WTC11 (cell line): ENCODE measurements around the gene TAF6. TPM values are rescaled to one million over a fixed set of nuclear protein-coding genes. Genes with fewer than 3 reads are reported as not detected.

Experiments
- ATAC-seq: fragments of 200-7000 bp; cut with Tn5 transposase; 2 replicates; pipeline ENCODE4 v1.10.0; 2021; ENCODE audit warnings: mild to moderate bottlenecking, moderate library complexity
- CTCF ChIA-PET: fragments of 300-600 bp; sonication (Branson Sonifier 250); formaldehyde crosslinking; loops from one replicate; lab custom pipeline; 2021; ENCODE audit warnings: antibody characterized with exemption; lab: Charles Lee
- POLR2A ChIA-PET: fragments of 350-600 bp; sonication (Branson Sonifier 250); formaldehyde crosslinking; loops from one replicate; lab custom pipeline; 2021; ENCODE audit warnings: antibody characterized with exemption; lab: Charles Lee
- DNase-seq: peaks from one replicate; pipeline ENCODE4 v3.0.0; 2021; ENCODE audit warnings: low spot score
- H3K27ac Mint-ChIP-seq: 2 replicates; pipeline ENCODE4 v1.8.0; 2021; ENCODE audit warnings: mixed read lengths
- H3K27me3 Mint-ChIP-seq: 2 replicates; pipeline ENCODE4 v1.8.0; 2021; ENCODE audit warnings: low read depth, mild to moderate bottlenecking, moderate library complexity, mixed read lengths
- H3K36me3 Mint-ChIP-seq: 2 replicates; pipeline ENCODE4 v1.8.0; 2021; ENCODE audit warnings: mixed read lengths
- H3K4me1 Mint-ChIP-seq: 2 replicates; pipeline ENCODE4 v1.8.0; 2022; ENCODE audit warnings: mixed read lengths
- H3K4me3 Mint-ChIP-seq: 2 replicates; pipeline ENCODE4 v1.8.0; 2021; ENCODE audit warnings: mild to moderate bottlenecking, moderate library complexity, mixed read lengths
- H3K9me3 Mint-ChIP-seq: 2 replicates; pipeline ENCODE4 v1.8.0; 2021; ENCODE audit warnings: mixed read lengths
- EMX1 ChIP-seq: fragments of 250-450 bp; sonication (Bioruptor Pico); IDR thresholded peaks from 2 replicates; pipeline ENCODE4 v1.8.0; 2021; ENCODE audit warnings: mild to moderate bottlenecking
- ETV6 ChIP-seq: sonication (generic); formaldehyde crosslinking; IDR thresholded peaks from 2 replicates; pipeline ENCODE4 v1.8.1; 2022; ENCODE audit warnings: mild to moderate bottlenecking, missing genetic modification reagents
- FOXK1 ChIP-seq: sonication (generic); formaldehyde crosslinking; IDR thresholded peaks from 2 replicates; pipeline ENCODE4 v1.8.0; 2022; ENCODE audit warnings: mild to moderate bottlenecking, moderate library complexity, missing genetic modification reagents
- JUN ChIP-seq: sonication (generic); formaldehyde crosslinking; IDR thresholded peaks from 2 replicates; pipeline ENCODE4 v1.8.0; 2023; ENCODE audit warnings: mild to moderate bottlenecking, missing genetic modification reagents
- OVOL2 ChIP-seq: fragments of 250-450 bp; sonication (Bioruptor Pico); IDR thresholded peaks from 2 replicates; pipeline ENCODE4 v1.9.0; 2021; ENCODE audit warnings: mild to moderate bottlenecking, borderline replicate concordance
- PRRX2 ChIP-seq: fragments of 250-450 bp; sonication (Bioruptor Pico); IDR thresholded peaks from 2 replicates; pipeline ENCODE4 v1.8.0; 2021; ENCODE audit warnings: mild to moderate bottlenecking
- SP1 ChIP-seq: sonication (generic); formaldehyde crosslinking; conservative IDR thresholded peaks from 2 replicates; pipeline ENCODE4 v1.8.1; 2022; ENCODE audit warnings: missing genetic modification reagents
- TEAD1 ChIP-seq: sonication (generic); formaldehyde crosslinking; IDR thresholded peaks from 2 replicates; pipeline ENCODE4 v1.8.0; 2022; ENCODE audit warnings: mild to moderate bottlenecking, missing genetic modification reagents
- TEAD4 ChIP-seq: sonication (generic); formaldehyde crosslinking; IDR thresholded peaks from 2 replicates; pipeline ENCODE4 v1.8.0; 2022; ENCODE audit warnings: mild to moderate bottlenecking, missing genetic modification reagents
- ZBTB21 ChIP-seq: sonication (generic); formaldehyde crosslinking; IDR thresholded peaks from 2 replicates; pipeline ENCODE4 v1.8.1; 2023; ENCODE audit warnings: mild to moderate bottlenecking, missing genetic modification reagents, borderline replicate concordance
- ZNF317 ChIP-seq: sonication (generic); formaldehyde crosslinking; IDR thresholded peaks from 2 replicates; pipeline ENCODE4 v1.8.1; 2023; ENCODE audit warnings: low read depth, mild to moderate bottlenecking, moderate library complexity, missing genetic modification reagents, borderline replicate concordance
- total RNA-seq: library from RNA; stranded (reverse); gene quantifications from 3 replicates; pipeline ENCODE4 v1.2.3, GENCODE V29; 2021
- TF ChIP-seq, protein P1 (sequence below): fragments of 250-450 bp; sonication (Bioruptor Pico); IDR thresholded peaks from 2 replicates; pipeline ENCODE4 v2.1.2; 2022; ENCODE audit warnings: mild to moderate bottlenecking, moderate library complexity
- TF ChIP-seq, protein P2 (sequence below): sonication (generic); formaldehyde crosslinking; IDR thresholded peaks from 2 replicates; pipeline ENCODE4 v1.8.1; 2023; ENCODE audit warnings: mild to moderate bottlenecking, missing genetic modification reagents
- TF ChIP-seq, protein P3 (sequence below): sonication (generic); formaldehyde crosslinking; conservative IDR thresholded peaks from 2 replicates; pipeline ENCODE4 v1.8.1; 2022; ENCODE audit warnings: mild to moderate bottlenecking, missing genetic modification reagents
- TF ChIP-seq, protein P4 (sequence below): sonication (generic); formaldehyde crosslinking; IDR thresholded peaks from 2 replicates; pipeline ENCODE4 v1.8.0; 2023; ENCODE audit warnings: missing genetic modification reagents, mild to moderate bottlenecking, borderline replicate concordance
- TF ChIP-seq, protein P5 (sequence below): sonication (generic); formaldehyde crosslinking; IDR thresholded peaks from 2 replicates; pipeline ENCODE4 v1.8.0; 2022; ENCODE audit warnings: mild to moderate bottlenecking, missing genetic modification reagents
- TF ChIP-seq, protein P6 (sequence below): sonication (generic); formaldehyde crosslinking; IDR thresholded peaks from 2 replicates; pipeline ENCODE4 v1.8.0; 2022; ENCODE audit warnings: mild to moderate bottlenecking, missing genetic modification reagents
- TF ChIP-seq, protein P7 (sequence below): sonication (generic); formaldehyde crosslinking; IDR thresholded peaks from 2 replicates; pipeline ENCODE4 v1.8.0; 2022; ENCODE audit warnings: mild to moderate bottlenecking, missing genetic modification reagents
- TF ChIP-seq, protein P8 (sequence below): sonication (generic); formaldehyde crosslinking; IDR thresholded peaks from 2 replicates; pipeline ENCODE4 v1.8.1; 2023; ENCODE audit warnings: mild to moderate bottlenecking, moderate library complexity, missing genetic modification reagents

The TAF6 gene
- total RNA-seq, 1 experiment from 2014 or later: 121 TPM

DNA sequence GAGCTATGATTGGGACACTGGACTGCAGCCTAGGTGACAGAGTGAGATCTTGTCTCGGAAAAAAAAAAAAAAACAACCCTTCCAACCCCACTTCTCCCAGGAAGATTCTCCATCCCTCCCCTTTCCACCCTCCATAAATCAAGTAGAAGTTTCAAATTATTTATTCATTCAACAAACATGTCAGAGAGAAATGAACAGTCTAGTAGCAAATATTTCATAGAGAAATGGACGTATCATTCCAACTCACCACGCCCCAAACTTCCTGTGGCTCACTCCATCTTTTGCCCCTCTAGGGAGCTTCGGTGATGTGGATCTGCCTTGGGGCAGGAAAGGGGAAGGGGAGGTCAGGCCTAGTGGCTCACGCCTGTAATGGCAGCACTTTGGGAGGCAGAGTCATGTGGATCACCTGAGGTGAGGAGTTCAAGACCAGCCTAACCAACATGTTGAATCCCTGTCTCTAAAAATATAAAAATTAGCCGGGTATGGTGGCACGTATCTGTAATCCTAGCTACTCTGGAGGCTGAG lies 40.0 kb upstream of the TAF6 start:
- H3K27ac Mint-ChIP-seq: peak overlapping the region; percentile 54
- TF ChIP-seq TEAD4 (no peak), ZBTB21 (CRISPR knock-in tag) (no peak), PRRX2 (no peak), EMX1 (no peak), ETV6 (CRISPR knock-in tag) (no peak), ZNF317 (no peak), SP1 (CRISPR knock-in tag) (no peak)
- TF ChIP-seq, protein P1, sequence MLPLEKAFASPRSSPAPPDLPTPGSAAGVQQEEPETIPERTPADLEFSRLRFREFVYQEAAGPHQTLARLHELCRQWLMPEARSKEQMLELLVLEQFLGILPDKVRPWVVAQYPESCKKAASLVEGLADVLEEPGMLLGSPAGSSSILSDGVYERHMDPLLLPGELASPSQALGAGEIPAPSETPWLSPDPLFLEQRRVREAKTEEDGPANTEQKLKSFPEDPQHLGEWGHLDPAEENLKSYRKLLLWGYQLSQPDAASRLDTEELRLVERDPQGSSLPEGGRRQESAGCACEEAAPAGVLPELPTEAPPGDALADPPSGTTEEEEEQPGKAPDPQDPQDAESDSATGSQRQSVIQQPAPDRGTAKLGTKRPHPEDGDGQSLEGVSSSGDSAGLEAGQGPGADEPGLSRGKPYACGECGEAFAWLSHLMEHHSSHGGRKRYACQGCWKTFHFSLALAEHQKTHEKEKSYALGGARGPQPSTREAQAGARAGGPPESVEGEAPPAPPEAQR (CRISPR knock-in tag): no peak
- TF ChIP-seq, protein P2, sequence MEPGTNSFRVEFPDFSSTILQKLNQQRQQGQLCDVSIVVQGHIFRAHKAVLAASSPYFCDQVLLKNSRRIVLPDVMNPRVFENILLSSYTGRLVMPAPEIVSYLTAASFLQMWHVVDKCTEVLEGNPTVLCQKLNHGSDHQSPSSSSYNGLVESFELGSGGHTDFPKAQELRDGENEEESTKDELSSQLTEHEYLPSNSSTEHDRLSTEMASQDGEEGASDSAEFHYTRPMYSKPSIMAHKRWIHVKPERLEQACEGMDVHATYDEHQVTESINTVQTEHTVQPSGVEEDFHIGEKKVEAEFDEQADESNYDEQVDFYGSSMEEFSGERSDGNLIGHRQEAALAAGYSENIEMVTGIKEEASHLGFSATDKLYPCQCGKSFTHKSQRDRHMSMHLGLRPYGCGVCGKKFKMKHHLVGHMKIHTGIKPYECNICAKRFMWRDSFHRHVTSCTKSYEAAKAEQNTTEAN (CRISPR knock-in tag): no peak
- TF ChIP-seq, protein P3, sequence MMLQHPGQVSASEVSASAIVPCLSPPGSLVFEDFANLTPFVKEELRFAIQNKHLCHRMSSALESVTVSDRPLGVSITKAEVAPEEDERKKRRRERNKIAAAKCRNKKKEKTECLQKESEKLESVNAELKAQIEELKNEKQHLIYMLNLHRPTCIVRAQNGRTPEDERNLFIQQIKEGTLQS (CRISPR knock-in tag): no peak
- TF ChIP-seq, all 79 proteins: peak for 0
- Mint-ChIP-seq H3K27me3 (no peaks in the 10 kb centered on the region), H3K36me3 (peaks cover 12% of the 10 kb centered on the region), H3K4me3 (peak overlapping the region; percentile 75), H3K4me1 (peaks cover 32% of the 10 kb centered on the region), H3K9me3 (no peaks in the 10 kb centered on the region)
- ChIA-PET POLR2A (interaction anchor here (0.6 to 1.3 kb wide), 2 partner anchors 9 to 10 kb away, joined by 3 to 5 read pairs; partner anchors contain the start of genes GAL3ST4 and LAMTOR4), CTCF (interaction anchor here (1.0 to 2.5 kb wide), 5 partner anchors 10 to 58 kb away, joined by 4 to 14 read pairs (median 4); partner anchors contain the start of gene GAL3ST4)
- DNase-seq (peak; percentile 39), ATAC-seq (no peak)

DNA sequence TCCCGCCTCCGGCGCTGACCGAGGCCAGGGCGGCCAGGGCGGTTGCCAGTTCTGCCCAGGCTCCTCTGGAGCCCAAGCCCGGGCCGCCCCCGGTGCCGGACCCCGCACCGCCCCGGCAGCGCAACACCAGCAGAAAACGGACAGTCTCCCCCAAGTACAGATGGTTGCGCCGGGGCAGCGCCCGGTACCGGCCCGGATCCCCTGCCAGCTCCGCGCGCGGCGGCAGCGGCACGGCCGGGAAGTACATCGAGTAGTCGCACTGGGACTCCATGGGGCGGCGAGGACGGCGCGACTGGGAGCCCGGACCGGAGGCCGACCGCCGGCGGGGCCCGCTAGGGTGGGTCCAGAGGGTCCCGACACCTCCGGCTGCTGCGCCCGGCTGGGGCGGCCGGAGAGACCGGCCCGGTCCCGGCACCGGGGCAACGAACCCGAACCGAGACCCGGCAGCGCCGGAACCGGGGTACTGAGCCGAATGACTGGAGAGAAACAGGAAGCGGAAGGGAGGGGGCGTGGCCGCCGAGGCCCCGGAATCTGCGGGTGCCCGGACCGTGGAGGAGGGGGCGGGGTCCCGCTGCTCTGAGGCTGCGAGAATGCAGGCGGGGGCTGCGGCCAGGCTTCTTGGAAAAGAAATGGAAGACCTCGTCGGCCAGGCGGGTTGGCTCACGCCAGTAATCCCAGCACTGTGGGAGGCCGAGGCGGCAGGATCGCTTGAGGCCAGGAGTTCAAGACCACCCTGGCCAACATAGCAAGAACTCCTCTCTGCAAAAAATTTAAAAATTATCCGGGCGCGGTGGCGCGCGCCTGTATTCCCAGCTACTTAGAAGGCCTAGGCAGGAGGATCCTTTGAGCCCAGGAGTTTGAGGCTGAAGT lies 39.3 kb upstream of the TAF6 start, which contains the start of gene TRAPPC14:
TRAPPC14 (minus strand) TSS at position 495 of the 870 bp plus-strand sequence; CDS start at position 271, 224 bp downstream.
- POLR2A ChIA-PET: interaction anchor here (0.5 to 1.3 kb wide), 3 partner anchors 10 to 307 kb away, joined by 3 to 5 read pairs (median 3); partner anchors contain the start of genes GAL3ST4 and LAMTOR4
- TF ChIP-seq OVOL2 (CRISPR knock-in tag): no peak
- TF ChIP-seq, protein P4, sequence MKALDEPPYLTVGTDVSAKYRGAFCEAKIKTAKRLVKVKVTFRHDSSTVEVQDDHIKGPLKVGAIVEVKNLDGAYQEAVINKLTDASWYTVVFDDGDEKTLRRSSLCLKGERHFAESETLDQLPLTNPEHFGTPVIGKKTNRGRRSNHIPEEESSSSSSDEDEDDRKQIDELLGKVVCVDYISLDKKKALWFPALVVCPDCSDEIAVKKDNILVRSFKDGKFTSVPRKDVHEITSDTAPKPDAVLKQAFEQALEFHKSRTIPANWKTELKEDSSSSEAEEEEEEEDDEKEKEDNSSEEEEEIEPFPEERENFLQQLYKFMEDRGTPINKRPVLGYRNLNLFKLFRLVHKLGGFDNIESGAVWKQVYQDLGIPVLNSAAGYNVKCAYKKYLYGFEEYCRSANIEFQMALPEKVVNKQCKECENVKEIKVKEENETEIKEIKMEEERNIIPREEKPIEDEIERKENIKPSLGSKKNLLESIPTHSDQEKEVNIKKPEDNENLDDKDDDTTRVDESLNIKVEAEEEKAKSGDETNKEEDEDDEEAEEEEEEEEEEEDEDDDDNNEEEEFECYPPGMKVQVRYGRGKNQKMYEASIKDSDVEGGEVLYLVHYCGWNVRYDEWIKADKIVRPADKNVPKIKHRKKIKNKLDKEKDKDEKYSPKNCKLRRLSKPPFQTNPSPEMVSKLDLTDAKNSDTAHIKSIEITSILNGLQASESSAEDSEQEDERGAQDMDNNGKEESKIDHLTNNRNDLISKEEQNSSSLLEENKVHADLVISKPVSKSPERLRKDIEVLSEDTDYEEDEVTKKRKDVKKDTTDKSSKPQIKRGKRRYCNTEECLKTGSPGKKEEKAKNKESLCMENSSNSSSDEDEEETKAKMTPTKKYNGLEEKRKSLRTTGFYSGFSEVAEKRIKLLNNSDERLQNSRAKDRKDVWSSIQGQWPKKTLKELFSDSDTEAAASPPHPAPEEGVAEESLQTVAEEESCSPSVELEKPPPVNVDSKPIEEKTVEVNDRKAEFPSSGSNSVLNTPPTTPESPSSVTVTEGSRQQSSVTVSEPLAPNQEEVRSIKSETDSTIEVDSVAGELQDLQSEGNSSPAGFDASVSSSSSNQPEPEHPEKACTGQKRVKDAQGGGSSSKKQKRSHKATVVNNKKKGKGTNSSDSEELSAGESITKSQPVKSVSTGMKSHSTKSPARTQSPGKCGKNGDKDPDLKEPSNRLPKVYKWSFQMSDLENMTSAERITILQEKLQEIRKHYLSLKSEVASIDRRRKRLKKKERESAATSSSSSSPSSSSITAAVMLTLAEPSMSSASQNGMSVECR (CRISPR knock-in tag): peak; percentile 69; the same call in 1 of the 2 replicates
- TF ChIP-seq, protein P5, sequence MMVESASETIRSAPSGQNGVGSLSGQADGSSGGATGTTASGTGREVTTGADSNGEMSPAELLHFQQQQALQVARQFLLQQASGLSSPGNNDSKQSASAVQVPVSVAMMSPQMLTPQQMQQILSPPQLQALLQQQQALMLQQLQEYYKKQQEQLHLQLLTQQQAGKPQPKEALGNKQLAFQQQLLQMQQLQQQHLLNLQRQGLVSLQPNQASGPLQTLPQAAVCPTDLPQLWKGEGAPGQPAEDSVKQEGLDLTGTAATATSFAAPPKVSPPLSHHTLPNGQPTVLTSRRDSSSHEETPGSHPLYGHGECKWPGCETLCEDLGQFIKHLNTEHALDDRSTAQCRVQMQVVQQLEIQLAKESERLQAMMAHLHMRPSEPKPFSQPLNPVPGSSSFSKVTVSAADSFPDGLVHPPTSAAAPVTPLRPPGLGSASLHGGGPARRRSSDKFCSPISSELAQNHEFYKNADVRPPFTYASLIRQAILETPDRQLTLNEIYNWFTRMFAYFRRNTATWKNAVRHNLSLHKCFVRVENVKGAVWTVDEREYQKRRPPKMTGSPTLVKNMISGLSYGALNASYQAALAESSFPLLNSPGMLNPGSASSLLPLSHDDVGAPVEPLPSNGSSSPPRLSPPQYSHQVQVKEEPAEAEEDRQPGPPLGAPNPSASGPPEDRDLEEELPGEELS (CRISPR knock-in tag): peak; percentile 68; the same call in 1 of the 2 replicates
- TF ChIP-seq, protein P6, sequence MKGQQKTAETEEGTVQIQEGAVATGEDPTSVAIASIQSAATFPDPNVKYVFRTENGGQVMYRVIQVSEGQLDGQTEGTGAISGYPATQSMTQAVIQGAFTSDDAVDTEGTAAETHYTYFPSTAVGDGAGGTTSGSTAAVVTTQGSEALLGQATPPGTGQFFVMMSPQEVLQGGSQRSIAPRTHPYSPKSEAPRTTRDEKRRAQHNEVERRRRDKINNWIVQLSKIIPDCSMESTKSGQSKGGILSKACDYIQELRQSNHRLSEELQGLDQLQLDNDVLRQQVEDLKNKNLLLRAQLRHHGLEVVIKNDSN (CRISPR knock-in tag): peak; percentile 36; the same call in 1 of the 2 replicates
- TF ChIP-seq, protein P7, sequence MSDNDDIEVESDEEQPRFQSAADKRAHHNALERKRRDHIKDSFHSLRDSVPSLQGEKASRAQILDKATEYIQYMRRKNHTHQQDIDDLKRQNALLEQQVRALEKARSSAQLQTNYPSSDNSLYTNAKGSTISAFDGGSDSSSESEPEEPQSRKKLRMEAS (CRISPR knock-in tag): peak; percentile 19; the same call in 1 of the 2 replicates
- 0 out of 2 replicates have a peak, but pooled peaks have one; percentile 14 for TF ChIP-seq ETV6 (CRISPR knock-in tag)
- peak; percentile 43; the same call in 1 of the 2 replicates for TF ChIP-seq JUN
- TF ChIP-seq TEAD1 (CRISPR knock-in tag): peak; percentile 80; the same call in 1 of the 2 replicates
- TF ChIP-seq, protein P8, sequence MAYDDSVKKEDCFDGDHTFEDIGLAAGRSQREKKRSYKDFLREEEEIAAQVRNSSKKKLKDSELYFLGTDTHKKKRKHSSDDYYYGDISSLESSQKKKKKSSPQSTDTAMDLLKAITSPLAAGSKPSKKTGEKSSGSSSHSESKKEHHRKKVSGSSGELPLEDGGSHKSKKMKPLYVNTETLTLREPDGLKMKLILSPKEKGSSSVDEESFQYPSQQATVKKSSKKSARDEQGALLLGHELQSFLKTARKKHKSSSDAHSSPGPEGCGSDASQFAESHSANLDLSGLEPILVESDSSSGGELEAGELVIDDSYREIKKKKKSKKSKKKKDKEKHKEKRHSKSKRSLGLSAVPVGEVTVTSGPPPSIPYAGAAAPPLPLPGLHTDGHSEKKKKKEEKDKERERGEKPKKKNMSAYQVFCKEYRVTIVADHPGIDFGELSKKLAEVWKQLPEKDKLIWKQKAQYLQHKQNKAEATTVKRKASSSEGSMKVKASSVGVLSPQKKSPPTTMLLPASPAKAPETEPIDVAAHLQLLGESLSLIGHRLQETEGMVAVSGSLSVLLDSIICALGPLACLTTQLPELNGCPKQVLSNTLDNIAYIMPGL: peak; percentile 73; the same call in 1 of the 2 replicates
- TF ChIP-seq EMX1: no peak
- 0 out of 2 replicates have a peak, but pooled peaks have one; percentile 51 for TF ChIP-seq FOXK1 (CRISPR knock-in tag)

More for the DNA sequence above, 39.3 kb upstream of the TAF6 start, which contains the start of gene TRAPPC14:
- CTCF ChIA-PET: interaction anchor here (0.9 to 2.5 kb wide), 9 partner anchors 10 to 58 kb away, joined by 3 to 14 read pairs (median 6); partner anchors contain the start of genes GAL3ST4 and LAMTOR4
- H3K4me1 Mint-ChIP-seq: peaks cover 38% of the 10 kb centered on the region
- peak within 1 kb of the TSS; percentile 75 for H3K4me3 Mint-ChIP-seq
- ATAC-seq (peak; percentile 65), DNase-seq (peak; percentile 97)
- H3K36me3 Mint-ChIP-seq: peaks cover 19% of the 10 kb centered on the region
- no peaks in the 10 kb centered on the region for H3K27me3 Mint-ChIP-seq
- H3K27ac Mint-ChIP-seq: peak within 1 kb of the TSS; percentile 87
- H3K9me3 Mint-ChIP-seq: no peaks in the 10 kb centered on the region
